HG03139 (cell line): ENCODE measurements around the gene HOXC13.

Experiments
- ATAC-seq: cut with Tn5 transposase; IDR thresholded peaks from one replicate; pipeline ENCODE4 v1.9.1; 2021; ENCODE audit not compliant: unreplicated experiment

Gene HOXC13

DNA sequence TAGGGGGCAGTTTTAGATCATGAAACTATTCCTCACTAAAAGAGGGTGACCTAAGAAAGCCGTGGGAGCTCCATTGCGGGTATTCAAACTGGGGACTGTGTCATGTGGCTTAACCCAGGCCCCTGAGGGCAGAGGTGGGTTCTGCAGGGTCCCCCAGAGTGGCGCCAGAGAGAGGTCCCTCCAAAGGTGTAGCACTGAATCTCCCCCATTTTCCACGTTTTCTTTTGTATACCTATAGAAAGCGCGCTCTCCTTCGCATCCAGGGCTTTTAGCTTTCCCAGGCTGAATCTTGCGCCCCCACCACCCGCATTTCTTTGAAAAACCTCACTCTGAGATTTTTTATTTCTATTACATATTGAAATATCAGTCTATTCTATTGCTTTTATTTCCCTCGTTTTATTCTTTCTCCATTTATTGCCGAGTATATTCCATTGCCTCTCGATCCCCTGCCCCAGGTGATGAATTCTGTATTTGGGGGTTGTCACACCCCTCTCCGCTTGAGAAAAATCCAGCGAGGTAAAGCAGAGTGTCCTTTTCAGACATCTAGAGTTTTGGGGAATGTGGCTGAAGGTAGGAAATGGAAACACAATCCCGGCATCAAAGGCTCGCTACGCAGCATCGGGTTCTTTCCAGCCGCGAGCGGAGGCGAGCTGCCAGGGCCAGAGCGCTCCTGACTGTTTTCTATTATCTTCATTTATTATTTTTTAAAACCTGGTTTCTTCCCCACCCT, 870 bp upstream of the HOXC13 start:
- ATAC-seq, result no peak

DNA sequence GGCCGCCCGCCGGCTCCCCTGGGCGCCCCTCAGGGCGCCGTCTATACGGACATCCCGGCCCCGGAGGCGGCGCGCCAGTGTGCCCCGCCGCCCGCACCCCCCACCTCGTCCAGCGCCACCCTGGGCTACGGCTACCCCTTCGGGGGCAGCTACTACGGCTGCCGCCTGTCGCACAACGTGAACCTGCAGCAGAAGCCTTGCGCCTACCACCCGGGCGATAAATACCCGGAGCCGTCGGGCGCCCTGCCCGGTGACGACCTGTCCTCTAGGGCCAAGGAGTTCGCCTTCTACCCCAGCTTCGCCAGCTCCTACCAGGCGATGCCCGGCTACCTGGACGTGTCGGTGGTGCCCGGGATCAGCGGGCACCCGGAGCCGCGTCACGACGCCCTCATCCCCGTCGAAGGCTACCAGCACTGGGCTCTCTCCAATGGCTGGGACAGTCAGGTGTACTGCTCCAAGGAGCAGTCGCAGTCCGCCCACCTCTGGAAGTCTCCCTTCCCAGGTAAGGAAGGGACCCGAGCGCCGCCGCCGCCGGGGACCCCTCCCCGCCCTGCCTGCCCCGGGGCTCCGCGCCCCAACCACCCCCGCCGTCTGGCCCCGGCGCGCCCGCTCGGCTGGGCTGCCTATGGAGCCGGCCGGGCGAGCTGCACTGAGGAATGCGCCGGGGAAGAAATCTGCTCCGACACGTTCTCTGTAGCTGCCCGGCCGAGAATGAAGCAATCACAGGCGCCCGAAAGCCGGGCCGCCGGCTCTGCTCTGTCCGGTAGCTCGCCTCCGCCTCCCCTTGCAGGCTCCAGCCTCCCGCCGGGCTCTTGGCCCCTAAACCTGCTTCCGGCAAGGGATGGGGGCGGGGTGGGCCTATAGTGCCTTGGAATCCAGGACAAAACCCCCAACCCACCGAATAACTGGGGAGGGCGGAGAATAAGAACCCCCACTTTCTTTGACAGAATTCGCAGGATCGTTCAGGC, 794 bp downstream of the HOXC13 start:
- no peak for ATAC-seq

DNA sequence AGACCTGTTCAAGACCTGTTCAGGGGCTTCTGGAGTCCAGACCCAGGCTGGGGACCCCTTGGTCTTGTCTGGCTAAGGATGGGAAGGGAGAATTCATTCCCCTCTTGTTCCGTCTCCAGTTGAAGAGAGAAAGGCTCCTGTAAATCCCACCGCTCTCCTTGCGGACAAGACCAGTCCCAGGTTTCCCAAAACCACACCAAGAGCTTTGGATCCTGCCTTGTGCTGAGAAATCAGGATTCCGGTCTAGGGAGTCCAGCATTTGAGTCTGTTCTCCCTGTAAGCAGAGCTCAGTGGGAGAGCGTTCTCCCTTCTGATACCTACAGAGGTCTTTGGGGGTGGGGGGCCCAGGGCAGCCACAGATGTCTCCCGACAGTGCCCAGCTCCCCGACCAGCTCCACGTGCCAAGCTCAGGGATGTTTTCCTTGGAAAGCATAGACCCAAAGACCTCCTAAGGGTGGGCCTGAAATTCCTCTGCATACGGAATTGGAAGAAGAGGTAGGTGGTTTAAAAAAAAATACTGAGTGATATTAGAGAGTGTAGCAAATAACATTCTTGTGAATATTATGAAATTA, 1.9 kb downstream of the HOXC13 start:
- no peak for ATAC-seq

DNA sequence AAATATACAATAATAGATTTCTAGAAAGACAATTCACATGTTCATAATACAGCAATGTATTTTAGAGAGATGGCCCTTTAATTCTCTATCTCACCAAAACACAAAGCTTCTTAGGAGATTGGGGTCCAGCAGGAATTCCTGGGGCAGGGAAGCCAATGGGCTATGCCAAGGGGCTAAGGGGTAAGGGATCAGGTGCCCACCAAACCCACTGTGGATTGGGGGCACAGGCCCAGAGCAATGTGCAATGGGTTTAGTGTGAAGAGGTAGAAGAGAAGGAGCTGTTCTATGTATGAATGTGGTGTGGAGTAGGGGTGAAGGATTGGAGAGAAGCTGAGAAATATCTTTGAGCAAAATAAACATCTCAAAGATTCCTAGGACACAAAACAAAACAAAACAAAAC, 2.6 kb downstream of the HOXC13 start:
- ATAC-seq, result no peak

DNA sequence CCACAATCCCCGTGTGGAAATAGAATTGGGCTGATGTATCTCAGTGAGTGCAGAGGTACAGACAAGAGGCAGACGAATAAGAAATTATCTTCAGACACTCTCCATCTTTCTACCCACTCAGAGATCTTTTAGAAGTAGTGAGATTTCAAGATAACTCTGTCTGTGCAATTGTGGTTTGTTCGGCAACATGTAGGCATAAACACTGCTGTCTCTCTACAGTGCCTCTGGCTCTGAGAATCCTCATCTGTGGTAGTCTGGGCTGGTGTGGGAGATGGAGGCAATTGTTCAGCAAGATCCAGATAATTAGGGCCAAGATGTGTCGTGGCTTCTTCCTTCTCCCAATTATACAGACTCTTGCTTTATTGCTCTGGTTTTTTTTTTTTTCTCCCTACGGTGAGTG, 3.1 kb downstream of the HOXC13 start:
- no peak for ATAC-seq

DNA sequence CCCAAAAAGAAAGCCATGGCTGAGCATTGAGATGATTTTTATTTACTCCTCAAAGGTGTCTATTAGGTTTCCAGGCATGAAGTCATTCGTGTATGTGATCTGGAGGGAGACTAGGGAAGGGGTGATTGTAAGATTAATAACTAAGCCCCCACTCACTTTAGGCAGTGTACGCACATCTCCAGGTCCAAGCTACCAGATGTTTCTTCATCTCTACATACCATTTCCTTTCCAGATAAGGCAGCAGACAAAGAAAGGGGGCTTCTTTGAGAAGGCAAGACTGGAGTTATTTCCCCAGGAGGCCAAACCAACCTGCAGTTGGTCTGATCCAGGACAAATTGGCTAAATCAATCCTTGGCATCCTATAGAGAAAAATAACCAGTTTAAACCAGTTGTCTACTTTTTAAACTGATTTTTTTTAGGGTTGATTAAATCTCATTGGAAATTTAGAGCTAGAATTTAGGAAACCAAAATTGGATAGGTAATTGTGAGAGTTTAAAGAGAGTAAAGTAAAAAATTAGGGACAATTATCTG, 3.9 kb downstream of the HOXC13 start:
- ATAC-seq, result no peak

DNA sequence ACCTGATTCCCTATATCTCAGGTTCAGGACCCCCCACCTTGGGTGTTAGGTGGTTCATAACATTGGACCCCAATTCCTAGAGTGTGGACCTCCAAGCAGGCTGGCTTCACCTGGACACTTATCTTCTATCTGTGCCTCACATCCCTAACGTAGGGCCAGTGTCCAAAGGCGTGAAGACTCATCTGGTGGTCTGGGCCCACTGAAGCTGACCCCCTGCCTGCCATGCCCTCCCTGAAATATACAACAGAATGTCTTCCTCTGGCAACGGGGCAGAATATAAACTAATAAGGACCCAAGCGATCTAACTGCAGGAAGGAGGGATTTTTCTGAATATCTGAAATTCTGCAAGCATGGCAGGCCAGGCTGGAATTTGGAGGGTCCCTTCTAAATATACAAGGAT, 5.6 kb downstream of the HOXC13 start:
- no peak for ATAC-seq

DNA sequence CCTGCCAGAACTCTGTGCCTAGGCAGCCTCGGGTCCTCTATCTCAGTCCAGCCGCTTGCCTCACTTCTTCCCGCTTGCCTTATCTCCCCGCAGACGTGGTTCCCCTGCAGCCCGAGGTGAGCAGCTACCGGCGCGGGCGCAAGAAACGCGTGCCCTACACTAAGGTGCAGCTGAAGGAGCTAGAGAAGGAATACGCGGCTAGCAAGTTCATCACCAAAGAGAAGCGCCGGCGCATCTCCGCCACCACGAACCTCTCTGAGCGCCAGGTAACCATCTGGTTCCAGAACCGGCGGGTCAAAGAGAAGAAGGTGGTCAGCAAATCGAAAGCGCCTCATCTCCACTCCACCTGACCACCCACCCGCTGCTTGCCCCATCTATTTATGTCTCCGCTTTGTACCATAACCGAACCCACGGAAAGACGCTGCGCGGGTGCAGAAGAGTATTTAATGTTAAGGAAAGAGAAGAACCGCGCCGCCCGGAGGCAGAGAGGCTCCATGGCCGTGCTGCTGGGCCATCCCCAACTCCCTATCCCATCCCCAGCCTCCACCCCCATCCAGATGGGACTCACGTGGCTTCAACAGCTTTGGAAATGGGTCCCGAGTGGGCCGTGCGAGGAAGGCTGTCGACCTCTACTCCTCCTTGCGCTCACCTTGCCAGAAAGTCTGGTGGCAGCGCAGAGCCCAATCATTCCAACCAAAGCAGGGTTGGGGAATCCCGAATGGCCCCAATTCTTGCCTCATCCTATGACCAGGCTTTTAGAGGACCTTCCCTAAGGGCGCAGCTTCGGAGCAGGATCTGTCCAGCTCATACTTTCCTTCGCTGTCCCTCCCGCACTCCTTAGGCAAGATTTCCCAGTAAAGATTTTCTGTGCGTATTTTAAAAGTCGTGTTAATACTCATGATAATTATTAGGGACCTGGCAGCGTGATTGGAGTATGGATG, 6.5 kb downstream of the HOXC13 start:
- ATAC-seq, result no peak

DNA sequence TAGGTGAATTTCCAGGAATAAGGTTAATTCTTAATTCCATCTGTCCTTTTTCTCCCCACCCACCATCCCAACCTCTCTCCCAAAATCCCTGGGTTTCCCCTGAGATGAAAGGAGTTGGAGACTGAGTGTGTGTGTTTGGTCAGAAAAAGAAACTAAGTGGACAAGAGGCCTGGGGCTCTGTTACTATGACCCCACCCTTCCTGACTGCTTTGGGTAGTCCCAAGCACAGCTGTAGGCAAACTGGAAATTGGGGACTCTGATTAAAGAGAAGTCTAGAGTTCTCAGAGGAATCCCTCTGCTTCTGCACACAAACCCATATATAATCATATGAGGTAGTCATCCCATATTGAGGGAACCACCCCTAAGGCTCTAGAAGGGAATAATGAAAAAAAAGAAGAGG, 9.1 kb downstream of the HOXC13 start:
- no peak for ATAC-seq

DNA sequence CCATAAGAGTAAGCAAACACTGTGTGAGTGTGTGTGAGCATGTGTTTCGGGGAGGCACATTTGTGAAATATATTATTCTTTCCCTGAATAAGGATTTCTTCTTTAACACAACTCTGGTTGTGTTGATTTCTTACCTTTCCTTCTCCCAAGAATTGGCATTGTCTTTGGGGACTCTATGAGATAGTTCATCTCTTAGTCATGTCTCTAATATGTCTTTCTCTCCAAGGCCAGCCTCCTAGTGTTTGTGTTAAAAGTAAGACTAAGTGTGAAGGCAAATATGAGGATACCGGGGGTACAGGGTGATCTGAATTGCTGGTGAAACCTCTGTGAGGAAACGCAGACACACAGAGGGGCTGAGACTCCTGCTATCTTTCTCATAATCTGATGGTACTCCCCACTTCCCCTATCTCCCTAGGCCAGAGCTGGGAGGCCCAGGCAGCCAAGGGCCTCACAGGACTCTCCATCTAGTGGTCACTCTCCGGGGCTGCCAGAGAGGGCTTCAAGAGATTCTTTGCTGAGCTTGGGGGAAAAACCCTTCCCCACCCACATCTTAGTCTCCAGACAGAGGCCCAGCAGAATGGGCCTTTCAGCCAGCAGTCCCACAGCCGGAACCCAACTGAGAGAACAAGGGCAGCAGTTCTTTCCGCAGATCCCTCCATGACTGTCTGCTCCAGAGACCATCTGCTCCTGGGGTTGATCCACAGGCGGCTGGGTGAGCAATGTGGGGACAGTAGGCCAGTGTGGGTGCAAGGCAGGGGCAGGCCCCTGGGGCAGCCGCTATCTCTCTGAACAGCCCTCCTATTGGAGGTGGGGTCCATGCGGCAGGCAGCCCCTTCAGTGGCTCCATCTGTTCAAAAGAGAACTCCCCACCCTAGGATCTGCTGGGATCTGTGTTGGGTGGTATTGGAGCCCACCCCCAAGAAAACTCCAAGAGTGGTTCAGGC, 10.3 kb downstream of the HOXC13 start:
- ATAC-seq, result no peak

DNA sequence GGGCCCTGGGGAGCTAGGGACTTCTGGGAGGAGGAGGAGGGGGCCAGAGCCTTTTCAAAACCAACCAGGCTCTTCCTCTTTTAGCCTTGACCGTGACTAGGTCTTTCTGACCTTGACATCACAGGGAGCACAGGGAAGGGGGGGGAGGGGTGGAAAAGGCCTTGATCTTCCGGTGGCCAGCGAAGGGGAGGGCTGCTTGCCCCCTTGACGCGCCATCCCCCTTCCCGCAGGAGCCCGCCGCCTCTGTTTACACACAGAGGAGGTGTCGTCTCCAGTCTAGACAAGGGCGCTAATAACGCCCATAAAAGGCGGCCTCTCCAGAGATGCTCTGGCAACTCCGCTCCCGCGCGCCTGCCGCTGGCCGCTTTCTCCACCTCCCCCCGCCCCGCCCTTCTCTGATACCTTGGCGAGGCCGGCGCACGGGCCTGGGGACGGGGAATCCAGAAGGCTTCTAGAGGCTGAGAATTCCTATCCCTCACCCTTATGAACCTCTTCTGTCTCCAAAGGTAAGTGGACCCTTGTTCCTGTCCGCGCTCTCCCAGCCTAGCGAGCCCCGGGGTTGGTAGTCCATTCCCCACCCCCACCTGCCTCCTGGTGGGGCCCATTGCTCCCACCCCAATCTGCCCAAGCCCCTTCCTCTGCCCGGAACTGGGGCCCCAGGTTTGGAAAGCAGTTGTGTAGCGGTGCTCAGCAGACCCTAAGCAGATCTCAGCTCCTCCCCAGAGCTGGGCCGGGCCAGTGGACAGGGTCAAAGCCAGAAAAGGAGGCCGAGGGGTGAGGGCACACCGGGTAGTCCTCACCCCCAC, 11.2 kb downstream of the HOXC13 start:
- ATAC-seq, result no peak

DNA sequence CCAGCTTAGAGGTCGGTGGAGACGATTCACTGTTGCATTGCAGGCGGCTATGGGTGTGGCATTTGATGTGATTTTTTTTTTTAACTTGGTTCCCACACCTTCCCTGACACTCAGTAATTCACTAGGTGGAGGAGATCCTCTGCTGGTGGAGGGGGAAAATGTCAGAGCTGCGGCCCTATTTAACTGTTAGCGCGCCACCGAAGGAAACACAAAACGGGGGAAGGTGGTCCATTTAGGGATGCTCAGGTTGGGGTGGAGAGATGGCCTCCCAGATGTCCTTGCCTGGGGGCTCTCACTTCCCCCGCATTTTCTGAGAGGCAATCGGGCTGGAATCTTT, 11.8 kb downstream of the HOXC13 start:
- ATAC-seq, result no peak

DNA sequence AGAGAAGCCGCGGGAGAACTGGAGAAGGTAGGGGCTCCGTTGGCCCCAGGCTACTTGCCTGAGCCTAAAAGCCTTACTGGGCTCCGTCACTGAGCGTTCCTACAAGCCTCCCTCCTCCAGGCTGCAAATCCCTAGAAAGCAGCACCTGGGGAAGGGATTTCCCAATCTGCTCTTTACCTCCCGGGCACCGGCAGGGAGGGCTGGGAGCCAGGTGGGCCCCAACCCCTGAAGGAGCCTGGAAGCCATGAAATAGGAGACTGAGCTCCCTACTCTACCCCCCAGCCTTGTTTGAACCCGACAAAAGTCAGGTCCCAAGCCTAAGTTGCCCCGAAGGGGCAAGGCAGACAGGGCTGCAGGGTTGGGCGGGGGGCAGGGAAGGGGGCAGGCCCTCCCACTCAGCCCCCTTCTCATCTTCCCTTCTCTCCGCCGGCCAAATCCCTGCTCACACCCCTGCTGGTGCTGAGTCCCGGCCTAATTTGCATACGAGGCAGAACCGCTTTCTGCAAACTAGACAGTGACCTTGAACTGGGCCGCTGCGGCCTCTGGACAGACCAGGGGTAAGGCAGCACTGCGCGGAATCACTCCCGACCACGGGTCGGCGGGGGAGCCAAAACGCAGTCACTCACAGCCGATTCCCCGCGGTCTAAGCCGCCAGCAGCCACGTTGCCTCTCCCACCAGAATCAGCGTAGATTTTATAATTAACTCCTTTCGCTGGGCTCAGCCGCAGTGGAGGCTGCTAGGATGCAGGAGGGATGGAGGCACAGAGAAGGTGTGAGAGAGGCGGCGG, 12.4 kb downstream of the HOXC13 start:
- ATAC-seq, result no peak

DNA sequence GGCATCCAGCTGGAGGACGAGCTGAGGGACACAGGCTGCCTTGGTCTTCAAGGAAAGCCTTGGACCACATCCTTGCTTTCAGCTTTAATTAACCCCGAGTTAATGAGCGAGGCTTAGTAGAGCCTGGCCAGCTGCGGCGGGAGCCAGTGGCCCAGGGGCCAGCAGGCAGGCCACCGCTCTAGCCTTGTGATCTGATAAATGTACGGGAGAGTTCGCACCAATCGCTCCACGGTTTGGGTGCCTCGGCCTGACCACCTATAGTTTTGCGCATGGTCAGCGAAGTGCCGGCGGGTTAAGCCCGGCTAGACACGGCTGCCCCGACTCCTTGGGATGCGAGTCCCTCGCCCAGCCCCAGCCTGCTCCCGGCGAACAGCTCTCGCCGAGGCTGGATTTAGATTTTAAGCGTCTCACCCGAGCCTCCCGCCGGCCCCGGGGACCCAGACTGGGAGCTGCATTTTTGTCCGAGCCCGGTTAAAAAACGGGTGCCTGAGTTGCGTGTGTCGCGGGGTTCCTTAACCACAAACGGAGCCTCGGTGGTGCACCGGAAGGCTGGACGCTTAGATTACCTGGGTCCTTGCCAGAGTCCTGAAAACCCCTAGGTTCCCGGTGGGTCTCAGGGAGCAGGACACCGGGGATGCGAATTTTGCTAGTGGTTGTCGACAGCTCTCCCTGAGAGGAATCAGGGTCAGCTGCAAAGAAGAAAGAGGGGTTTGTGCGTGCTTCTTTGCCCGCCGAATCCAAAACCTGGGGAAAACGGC, 13.1 kb downstream of the HOXC13 start:
- no peak for ATAC-seq

DNA sequence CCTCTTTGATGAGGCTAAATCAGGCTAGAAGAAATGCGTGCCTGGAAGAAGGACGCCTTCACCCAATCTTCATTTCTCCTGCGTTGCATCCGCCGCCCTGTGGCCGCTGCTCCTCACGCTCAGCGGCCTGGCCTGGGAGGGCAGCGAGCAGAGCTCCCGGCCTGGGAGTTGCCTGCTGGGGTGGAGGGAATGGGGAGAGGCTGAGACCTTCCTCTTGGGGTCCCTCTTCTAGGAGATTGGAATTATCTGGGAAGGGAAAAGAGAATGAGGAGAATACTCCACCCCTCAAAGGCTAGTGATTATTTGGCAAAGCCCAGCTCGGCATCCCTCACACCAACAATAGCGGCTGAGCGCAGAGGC, 13.7 kb downstream of the HOXC13 start:
- no peak for ATAC-seq

DNA sequence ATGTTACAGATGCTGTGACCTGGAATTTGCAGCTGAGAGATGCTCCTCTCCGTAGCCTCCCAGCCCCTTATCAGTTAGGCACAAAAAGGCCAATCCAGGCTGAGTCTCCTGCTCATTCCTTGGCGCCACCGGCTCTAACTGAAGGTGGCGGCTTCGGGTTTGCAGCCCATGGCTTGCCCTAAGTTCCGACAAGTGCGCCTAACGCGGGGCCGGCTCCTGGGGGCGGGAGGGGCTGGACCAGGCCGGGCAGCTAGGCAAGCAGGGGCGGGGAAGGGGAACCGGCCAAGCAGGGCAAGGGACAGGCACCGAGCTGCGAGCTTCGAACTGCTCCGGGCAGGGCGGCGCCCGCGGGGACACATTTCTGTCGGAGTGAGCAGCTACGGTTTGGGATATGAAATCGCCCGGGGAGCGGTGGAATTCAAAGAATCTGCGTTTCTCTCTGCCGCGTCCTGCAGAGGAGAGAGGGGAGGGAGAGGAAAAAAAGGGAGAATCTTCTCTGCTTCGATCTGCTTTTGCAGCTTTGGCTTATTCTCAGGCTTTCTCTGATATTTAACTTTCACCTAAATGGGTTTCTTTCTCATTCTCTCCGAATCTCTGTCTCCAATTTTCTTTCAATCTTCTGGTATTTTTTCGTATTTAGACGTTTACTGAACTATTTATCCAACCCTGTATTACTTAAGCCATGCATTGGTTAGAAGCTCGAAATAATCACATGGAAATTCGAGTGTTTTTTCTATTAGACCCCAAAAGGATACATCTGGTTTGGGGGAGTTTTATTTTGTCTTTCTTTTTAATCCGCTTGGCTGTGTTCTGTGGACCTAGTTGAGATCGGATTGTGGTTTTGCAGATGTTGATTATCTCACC, 14.5 kb downstream of the HOXC13 start:
- no peak for ATAC-seq
